MM.1S (cell line): ENCODE data around the gene WDPCP.

Experiments
- DNase-seq: peaks from one replicate; pipeline ENCODE4 v3.0.0-alpha.2; 2015
- H2AFZ ChIP-seq: fragments of 300-600 bp; sonication (generic); 2 replicates; pipeline ENCODE4 v1.6.0; 2016; ENCODE audit warnings: antibody characterized with exemption, low read length
- H3F3A ChIP-seq: fragments of 300-600 bp; sonication (generic); 2 replicates; pipeline ENCODE4 v1.6.1; 2016; ENCODE audit warnings: mild to moderate bottlenecking, antibody characterized with exemption, low read length, moderate library complexity, mixed read lengths; ENCODE audit not compliant: insufficient read depth
- H3K27ac ChIP-seq: fragments of 300-600 bp; sonication (generic); 2 replicates; pipeline ENCODE4 v1.5.1; 2016; ENCODE audit warnings: mild to moderate bottlenecking, low read length
- H3K27me3 ChIP-seq: fragments of 300-600 bp; sonication (generic); replicated peaks from 2 replicates; pipeline ENCODE4 v1.6.0; 2016; ENCODE audit warnings: low read length; ENCODE audit not compliant: insufficient read depth
- H3K36me3 ChIP-seq: fragments of 300-600 bp; sonication (generic); replicated peaks from 2 replicates; pipeline ENCODE4 v1.6.1; 2016; ENCODE audit warnings: mild to moderate bottlenecking, low read length, mixed read lengths; ENCODE audit not compliant: insufficient read depth
- H3K4me1 ChIP-seq: fragments of 300-600 bp; sonication (generic); 2 replicates; pipeline ENCODE4 v1.6.1; 2016; ENCODE audit warnings: low read length, mixed read lengths
- H3K4me2 ChIP-seq: fragments of 300-600 bp; sonication (generic); 2 replicates; pipeline ENCODE4 v1.6.0; 2016; ENCODE audit warnings: low read depth, low read length
- H3K4me3 ChIP-seq: fragments of 300-600 bp; sonication (generic); 2 replicates; pipeline ENCODE4 v1.5.1; 2016; ENCODE audit warnings: low read length, mixed read lengths
- H3K79me2 ChIP-seq: fragments of 300-600 bp; sonication (generic); 2 replicates; pipeline ENCODE4 v1.6.1; 2016; ENCODE audit warnings: mixed run types, low read length, mixed read lengths
- H3K9ac ChIP-seq: fragments of 300-600 bp; sonication (generic); 2 replicates; pipeline ENCODE4 v1.6.1; 2016; ENCODE audit warnings: low read length, mixed read lengths
- H3K9me2 ChIP-seq: fragments of 300-600 bp; sonication (generic); replicated peaks from 2 replicates; pipeline ENCODE4 v1.6.1; 2016; ENCODE audit warnings: mild to moderate bottlenecking, low read length, mixed read lengths; ENCODE audit not compliant: insufficient read depth
- H3K9me3 ChIP-seq: fragments of 300-600 bp; sonication (generic); replicated peaks from 2 replicates; pipeline ENCODE4 v1.6.1; 2016; ENCODE audit warnings: mild to moderate bottlenecking, low read length, mixed read lengths; ENCODE audit not compliant: insufficient read depth
- H4K20me1 ChIP-seq: fragments of 300-600 bp; sonication (generic); 2 replicates; pipeline ENCODE4 v1.6.1; 2016; ENCODE audit warnings: mild to moderate bottlenecking, low read length, moderate library complexity, mixed read lengths; ENCODE audit not compliant: insufficient read depth
- EZH2 ChIP-seq: fragments of 300-600 bp; sonication (generic); optimal IDR thresholded peaks from 2 replicates; pipeline ENCODE3; 2017; ENCODE audit warnings: low read depth, mild to moderate bottlenecking, antibody characterized with exemption, low read length, mixed read lengths
- EZH2phosphoT487 ChIP-seq: fragments of 300-600 bp; sonication (generic); IDR thresholded peaks from 2 replicates; pipeline ENCODE4 v1.6.1; 2018; ENCODE audit warnings: antibody characterized with exemption, low read length
- TF ChIP-seq, protein P1 (sequence below): fragments of 300-600 bp; sonication (generic); IDR thresholded peaks from 2 replicates; pipeline ENCODE4 v1.5.1; 2016; ENCODE audit warnings: antibody characterized with exemption, low read length, mixed read lengths

The WDPCP gene

DNA sequence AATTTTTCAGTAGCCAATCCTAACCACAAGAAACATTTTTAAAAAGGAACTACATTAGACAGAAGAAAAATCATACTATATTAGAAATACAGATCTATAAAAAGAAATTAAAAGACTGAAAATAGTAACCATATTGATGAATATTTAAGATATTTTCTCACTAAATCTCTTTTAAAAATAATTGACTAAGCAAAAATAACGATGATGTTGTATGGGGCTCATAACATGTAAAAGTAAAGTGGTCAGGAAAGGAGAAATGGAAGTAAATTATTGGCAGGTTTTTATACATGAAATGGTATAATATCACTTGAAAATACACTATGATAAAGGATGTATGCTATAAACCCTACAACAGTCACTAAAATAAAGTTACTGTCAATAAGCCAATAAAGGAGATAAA is 5.4 kb downstream of the WDPCP start:
- TF ChIP-seq, protein P1, sequence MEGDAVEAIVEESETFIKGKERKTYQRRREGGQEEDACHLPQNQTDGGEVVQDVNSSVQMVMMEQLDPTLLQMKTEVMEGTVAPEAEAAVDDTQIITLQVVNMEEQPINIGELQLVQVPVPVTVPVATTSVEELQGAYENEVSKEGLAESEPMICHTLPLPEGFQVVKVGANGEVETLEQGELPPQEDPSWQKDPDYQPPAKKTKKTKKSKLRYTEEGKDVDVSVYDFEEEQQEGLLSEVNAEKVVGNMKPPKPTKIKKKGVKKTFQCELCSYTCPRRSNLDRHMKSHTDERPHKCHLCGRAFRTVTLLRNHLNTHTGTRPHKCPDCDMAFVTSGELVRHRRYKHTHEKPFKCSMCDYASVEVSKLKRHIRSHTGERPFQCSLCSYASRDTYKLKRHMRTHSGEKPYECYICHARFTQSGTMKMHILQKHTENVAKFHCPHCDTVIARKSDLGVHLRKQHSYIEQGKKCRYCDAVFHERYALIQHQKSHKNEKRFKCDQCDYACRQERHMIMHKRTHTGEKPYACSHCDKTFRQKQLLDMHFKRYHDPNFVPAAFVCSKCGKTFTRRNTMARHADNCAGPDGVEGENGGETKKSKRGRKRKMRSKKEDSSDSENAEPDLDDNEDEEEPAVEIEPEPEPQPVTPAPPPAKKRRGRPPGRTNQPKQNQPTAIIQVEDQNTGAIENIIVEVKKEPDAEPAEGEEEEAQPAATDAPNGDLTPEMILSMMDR: no peak
- TF ChIP-seq EZH2phosphoT487 (no peak), EZH2 (no peak)
- H3K79me2 ChIP-seq: peaks cover 40% of the 10 kb centered on the region

DNA sequence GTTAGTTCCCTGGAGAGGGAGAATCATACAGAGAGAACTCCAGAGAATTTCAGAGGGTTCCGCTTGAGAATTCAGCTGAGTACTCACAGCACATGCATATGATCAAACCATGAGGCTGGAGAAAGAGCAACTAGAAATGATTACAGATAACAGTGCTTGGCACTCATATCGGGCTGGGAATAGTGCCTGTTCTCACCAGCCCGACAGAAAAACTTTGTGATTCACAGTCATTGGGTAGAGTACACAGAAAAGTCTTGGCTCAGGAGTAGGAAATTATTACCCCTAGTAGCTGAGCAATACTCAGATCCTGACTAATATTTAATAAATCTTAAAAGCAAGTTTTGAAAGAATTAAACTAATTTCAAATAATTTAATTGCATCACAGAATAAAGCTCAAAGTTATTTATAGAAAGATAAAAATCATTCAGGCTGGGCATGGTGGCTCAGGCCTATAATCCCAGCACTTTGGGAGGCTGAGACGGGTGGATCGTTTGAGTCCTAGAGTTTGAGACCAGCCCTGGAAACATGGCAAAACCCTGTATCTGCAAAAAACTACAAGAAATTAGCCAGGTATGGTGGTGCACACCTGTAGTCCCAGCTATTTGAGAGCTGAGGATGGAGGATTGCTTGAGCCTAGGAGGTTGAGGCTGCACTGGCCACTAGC is 6.8 kb downstream of the WDPCP start:
- no peak for DNase-seq
- H3K27ac ChIP-seq: no peak overlapping the region
- H4K20me1 ChIP-seq: no peaks in the 10 kb centered on the region
- no peak overlapping the region for H3K9ac ChIP-seq
- H3K4me1 ChIP-seq: no peaks in the 10 kb centered on the region
- H3K79me2 ChIP-seq: peaks cover 27% of the 10 kb centered on the region
- no peaks in the 10 kb centered on the region for H3K9me3 ChIP-seq
- H3K4me2 ChIP-seq: no peak overlapping the region
- no peaks in the 10 kb centered on the region for H3K27me3 ChIP-seq
- no peaks in the 10 kb centered on the region for H3K9me2 ChIP-seq
- no peak overlapping the region for H2AFZ ChIP-seq
- no peaks in the 10 kb centered on the region for H3F3A ChIP-seq
- TF ChIP-seq EZH2phosphoT487: no peak
- TF ChIP-seq, protein P1: no peak
- no peak overlapping the region for H3K4me3 ChIP-seq
- H3K36me3 ChIP-seq: no peaks in the 10 kb centered on the region

More for the DNA sequence above, 5.4 kb downstream of the WDPCP start:
- no peak overlapping the region for H3K4me2 ChIP-seq
- no peaks in the 10 kb centered on the region for H3K36me3 ChIP-seq
- no peaks in the 10 kb centered on the region for H3K9me2 ChIP-seq
- no peak for DNase-seq
- H3K9me3 ChIP-seq: no peaks in the 10 kb centered on the region
- no peaks in the 10 kb centered on the region for H4K20me1 ChIP-seq
- H2AFZ ChIP-seq: no peak overlapping the region
- no peak overlapping the region for H3K4me3 ChIP-seq
- H3F3A ChIP-seq: no peaks in the 10 kb centered on the region
- peaks cover 9% of the 10 kb centered on the region; the same call in 1 of the 2 replicates for H3K4me1 ChIP-seq
- no peak overlapping the region for H3K27ac ChIP-seq
- H3K9ac ChIP-seq: no peak overlapping the region
- H3K27me3 ChIP-seq: no peaks in the 10 kb centered on the region

DNA sequence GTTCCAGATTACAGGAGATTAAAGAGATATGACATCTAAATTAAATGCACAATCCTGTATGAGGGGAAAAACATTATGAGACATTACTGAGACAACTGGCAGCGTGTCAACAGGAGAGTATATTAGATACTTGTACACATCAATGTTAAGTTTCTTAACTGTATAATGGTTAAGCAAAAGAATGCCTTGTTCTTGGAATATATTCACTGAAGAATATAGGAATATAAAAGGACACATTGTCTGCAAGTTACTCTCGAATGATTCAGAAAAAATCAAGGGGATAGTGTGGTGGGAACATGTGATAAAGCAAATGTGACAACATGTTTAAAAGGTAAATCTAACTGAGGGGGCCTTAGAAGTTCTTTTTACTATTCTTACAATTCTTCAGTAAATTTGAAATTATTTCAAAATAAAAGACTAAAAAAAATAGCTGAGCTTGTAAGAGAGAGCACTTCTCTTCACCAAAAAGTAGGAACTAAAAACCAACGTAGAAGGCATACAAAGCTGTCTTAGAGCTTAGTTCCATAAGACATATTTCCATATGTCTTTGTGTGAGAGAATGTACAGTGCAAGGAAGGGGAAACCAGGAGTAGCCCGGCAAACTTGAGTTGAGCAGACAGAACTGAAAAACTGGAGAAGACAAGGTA is 7.5 kb downstream of the WDPCP start:
- DNase-seq: no peak
- Histone ChIP-seq H3K79me2 (peaks cover 33% of the 10 kb centered on the region), H3K36me3 (no peaks in the 10 kb centered on the region), H3K4me1 (no peaks in the 10 kb centered on the region), H3K4me2 (no peak overlapping the region), H3K9ac (no peak overlapping the region), H3K27me3 (no peaks in the 10 kb centered on the region), H3K4me3 (no peak overlapping the region), H3F3A (no peaks in the 10 kb centered on the region), H3K9me2 (no peaks in the 10 kb centered on the region), H3K27ac (no peak overlapping the region), H2AFZ (no peak overlapping the region), H4K20me1 (no peaks in the 10 kb centered on the region), H3K9me3 (no peaks in the 10 kb centered on the region)
- TF ChIP-seq EZH2phosphoT487 (no peak), EZH2 (no peak)
- TF ChIP-seq, protein P1: no peak
